ENCODE results near the gene PLPP4.

The PLPP4 gene

DNA sequence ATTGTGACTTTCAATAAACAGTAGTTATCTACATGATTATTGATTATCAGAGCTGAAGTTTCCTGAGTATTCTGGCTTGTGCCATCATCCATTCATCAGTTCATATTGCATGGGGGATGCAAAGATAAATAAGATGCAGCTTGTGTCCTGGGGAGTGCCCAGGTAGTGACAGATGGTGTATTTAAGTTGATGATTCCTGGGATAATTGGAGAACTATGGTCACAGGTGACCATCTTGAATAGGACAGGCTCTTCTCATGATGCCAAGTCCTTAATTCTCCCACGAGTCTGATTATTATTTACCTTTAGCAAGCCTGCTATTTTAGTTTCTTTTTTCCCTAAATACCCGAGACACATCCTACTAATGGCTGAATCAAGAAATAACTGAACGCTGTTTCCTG is 64.9 kb downstream of the PLPP4 start:
- TF ChIP-seq, protein P1, sequence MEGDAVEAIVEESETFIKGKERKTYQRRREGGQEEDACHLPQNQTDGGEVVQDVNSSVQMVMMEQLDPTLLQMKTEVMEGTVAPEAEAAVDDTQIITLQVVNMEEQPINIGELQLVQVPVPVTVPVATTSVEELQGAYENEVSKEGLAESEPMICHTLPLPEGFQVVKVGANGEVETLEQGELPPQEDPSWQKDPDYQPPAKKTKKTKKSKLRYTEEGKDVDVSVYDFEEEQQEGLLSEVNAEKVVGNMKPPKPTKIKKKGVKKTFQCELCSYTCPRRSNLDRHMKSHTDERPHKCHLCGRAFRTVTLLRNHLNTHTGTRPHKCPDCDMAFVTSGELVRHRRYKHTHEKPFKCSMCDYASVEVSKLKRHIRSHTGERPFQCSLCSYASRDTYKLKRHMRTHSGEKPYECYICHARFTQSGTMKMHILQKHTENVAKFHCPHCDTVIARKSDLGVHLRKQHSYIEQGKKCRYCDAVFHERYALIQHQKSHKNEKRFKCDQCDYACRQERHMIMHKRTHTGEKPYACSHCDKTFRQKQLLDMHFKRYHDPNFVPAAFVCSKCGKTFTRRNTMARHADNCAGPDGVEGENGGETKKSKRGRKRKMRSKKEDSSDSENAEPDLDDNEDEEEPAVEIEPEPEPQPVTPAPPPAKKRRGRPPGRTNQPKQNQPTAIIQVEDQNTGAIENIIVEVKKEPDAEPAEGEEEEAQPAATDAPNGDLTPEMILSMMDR (IDR thresholded peaks at IDR 0.05; ENCODE audit: borderline replicate concordance, extremely low read depth, low read length, poor library complexity, severe bottlenecking), result no peak
- no peak for TF ChIP-seq EZH2 (IDR thresholded peaks at IDR 0.05; ENCODE audit: borderline replicate concordance, low read depth, low read length, severe bottlenecking)
- no peak for ATAC-seq (ENCODE audit: insufficient read depth, low read depth)
- no peaks in the 10 kb centered on the region for H3K9me3 ChIP-seq (ENCODE audit: insufficient read depth, low read length, severe bottlenecking)
- H3K79me2 ChIP-seq (ENCODE audit: insufficient read depth, low read length), result no peaks in the 10 kb centered on the region
- no peak overlapping the region for H3K4me2 ChIP-seq (ENCODE audit: insufficient read depth, low read length)
- H3K4me3 ChIP-seq (ENCODE audit: low read depth in 1 of 2, low read length in 2 of 2), result no peak overlapping the region
- H4K20me1 ChIP-seq (ENCODE audit: insufficient read depth, low read length), result no peaks in the 10 kb centered on the region
- H3K27me3 ChIP-seq (ENCODE audit: insufficient read depth, low read length, poor library complexity), result no peaks in the 10 kb centered on the region
- H3K27ac ChIP-seq (ENCODE audit: low read length), result no peak overlapping the region
- no peak overlapping the region for H2AFZ ChIP-seq (ENCODE audit: low read depth, low read length)
- H3K4me1 ChIP-seq (ENCODE audit: insufficient read depth, low read length), result no peaks in the 10 kb centered on the region
- no peak overlapping the region for H3K9ac ChIP-seq (ENCODE audit: low read depth, low read length)
- H3K36me3 ChIP-seq (ENCODE audit: insufficient read depth, low read length), result no peaks in the 10 kb centered on the region
- DNase-seq, result no peak

DNA sequence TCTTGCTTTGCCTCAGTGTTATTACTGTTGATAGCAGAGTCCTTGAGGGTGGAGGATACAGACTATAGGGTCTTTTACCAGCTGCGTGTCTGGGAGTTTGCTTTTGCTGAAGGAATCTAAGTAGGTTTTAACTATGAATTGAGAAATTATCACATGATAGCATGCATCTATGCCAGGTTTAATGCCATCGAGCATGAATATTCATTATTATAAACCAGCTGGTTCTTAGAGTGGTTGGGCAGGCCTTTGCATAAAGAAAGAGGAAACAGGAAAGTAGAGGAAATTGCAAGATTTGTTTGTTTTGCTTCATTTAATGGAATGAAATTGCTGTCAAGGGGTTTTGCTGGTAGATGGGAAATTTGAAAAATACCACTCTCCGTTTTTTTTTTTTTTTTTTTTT is 70.7 kb downstream of the PLPP4 start:
- Histone ChIP-seq H4K20me1 (ENCODE audit: insufficient read depth, low read length) (no peaks in the 10 kb centered on the region), H3K4me1 (ENCODE audit: insufficient read depth, low read length) (no peaks in the 10 kb centered on the region), H3K27ac (ENCODE audit: low read length) (no peak overlapping the region), H3K9me3 (ENCODE audit: insufficient read depth, low read length, severe bottlenecking) (no peaks in the 10 kb centered on the region), H3K79me2 (ENCODE audit: insufficient read depth, low read length) (no peaks in the 10 kb centered on the region), H3K9ac (ENCODE audit: low read depth, low read length) (no peak overlapping the region), H3K4me3 (ENCODE audit: low read depth in 1 of 2, low read length in 2 of 2) (no peak overlapping the region), H3K27me3 (ENCODE audit: insufficient read depth, low read length, poor library complexity) (no peaks in the 10 kb centered on the region), H2AFZ (ENCODE audit: low read depth, low read length) (no peak overlapping the region), H3K4me2 (ENCODE audit: insufficient read depth, low read length) (no peak overlapping the region), H3K36me3 (ENCODE audit: insufficient read depth, low read length) (no peaks in the 10 kb centered on the region)
- DNase-seq (no peak), ATAC-seq (ENCODE audit: insufficient read depth, low read depth) (no peak)
- TF ChIP-seq, protein P1 (IDR thresholded peaks at IDR 0.05; ENCODE audit: borderline replicate concordance, extremely low read depth, low read length, poor library complexity, severe bottlenecking), result no peak
- TF ChIP-seq EZH2 (IDR thresholded peaks at IDR 0.05; ENCODE audit: borderline replicate concordance, low read depth, low read length, severe bottlenecking), result no peak

DNA sequence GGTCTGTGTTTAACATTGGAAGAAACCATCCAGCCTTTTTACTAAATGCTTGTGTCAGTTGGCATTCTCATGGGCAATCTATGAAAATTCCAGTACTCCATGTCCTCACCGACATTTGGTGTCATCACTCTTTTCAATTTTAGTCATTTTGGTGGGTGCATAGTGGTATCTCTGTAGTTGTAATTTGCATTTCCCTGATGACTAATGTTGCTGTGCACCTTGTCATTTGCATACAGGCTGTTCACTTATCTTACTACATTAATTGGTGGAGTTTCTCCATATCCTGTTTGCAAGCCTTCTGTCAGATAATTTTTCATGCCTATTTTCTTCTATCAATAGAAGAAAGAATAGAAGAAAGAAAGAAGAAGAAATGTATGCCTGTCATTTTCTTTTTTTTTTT is 73.7 kb downstream of the PLPP4 start:
- TF ChIP-seq, protein P1 (IDR thresholded peaks at IDR 0.05; ENCODE audit: borderline replicate concordance, extremely low read depth, low read length, poor library complexity, severe bottlenecking), result no peak
- TF ChIP-seq EZH2 (IDR thresholded peaks at IDR 0.05; ENCODE audit: borderline replicate concordance, low read depth, low read length, severe bottlenecking), result no peak
- Histone ChIP-seq H3K9ac (ENCODE audit: low read depth, low read length) (no peak overlapping the region), H4K20me1 (ENCODE audit: insufficient read depth, low read length) (no peaks in the 10 kb centered on the region), H3K4me2 (ENCODE audit: insufficient read depth, low read length) (no peak overlapping the region), H3K79me2 (ENCODE audit: insufficient read depth, low read length) (no peaks in the 10 kb centered on the region), H3K27me3 (ENCODE audit: insufficient read depth, low read length, poor library complexity) (no peaks in the 10 kb centered on the region), H2AFZ (ENCODE audit: low read depth, low read length) (no peak overlapping the region), H3K27ac (ENCODE audit: low read length) (no peak overlapping the region), H3K4me3 (ENCODE audit: low read depth in 1 of 2, low read length in 2 of 2) (no peak overlapping the region), H3K4me1 (ENCODE audit: insufficient read depth, low read length) (no peaks in the 10 kb centered on the region), H3K9me3 (ENCODE audit: insufficient read depth, low read length, severe bottlenecking) (no peaks in the 10 kb centered on the region), H3K36me3 (ENCODE audit: insufficient read depth, low read length) (no peaks in the 10 kb centered on the region)
- ATAC-seq (ENCODE audit: insufficient read depth, low read depth), result no peak
- no peak for DNase-seq

DNA sequence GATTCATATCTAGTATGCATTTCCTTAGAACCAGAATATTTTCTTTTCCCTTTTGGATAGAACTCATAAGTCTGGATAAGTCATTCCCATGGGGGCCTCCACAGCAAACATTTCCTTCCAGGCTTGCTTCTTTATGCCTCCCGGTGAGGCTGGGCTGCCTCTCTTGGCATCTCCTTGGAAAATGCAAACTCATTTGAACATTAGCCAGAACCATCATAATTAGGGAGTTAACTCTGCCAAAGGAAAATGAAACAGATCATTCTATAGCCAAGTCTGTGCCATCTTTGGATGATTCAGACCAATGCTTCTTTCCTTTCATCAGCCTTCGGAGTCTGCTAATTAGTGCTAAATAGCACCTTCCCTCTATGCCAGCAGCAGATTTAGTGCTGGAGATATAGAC is 81.1 kb downstream of the PLPP4 start:
- DNase-seq, result no peak
- TF ChIP-seq, protein P1 (IDR thresholded peaks at IDR 0.05; ENCODE audit: borderline replicate concordance, extremely low read depth, low read length, poor library complexity, severe bottlenecking), result no peak
- no peak for TF ChIP-seq EZH2 (IDR thresholded peaks at IDR 0.05; ENCODE audit: borderline replicate concordance, low read depth, low read length, severe bottlenecking)

More for the DNA sequence above, 81.1 kb downstream of the PLPP4 start:
- H3K4me1 ChIP-seq (ENCODE audit: insufficient read depth, low read length), result no peaks in the 10 kb centered on the region
- H3K79me2 ChIP-seq (ENCODE audit: insufficient read depth, low read length), result no peaks in the 10 kb centered on the region
- H3K9ac ChIP-seq (ENCODE audit: low read depth, low read length), result no peak overlapping the region
- no peak overlapping the region for H3K4me2 ChIP-seq (ENCODE audit: insufficient read depth, low read length)
- H3K9me3 ChIP-seq (ENCODE audit: insufficient read depth, low read length, severe bottlenecking), result no peaks in the 10 kb centered on the region
- H2AFZ ChIP-seq (ENCODE audit: low read depth, low read length), result no peak overlapping the region
- H3K27me3 ChIP-seq (ENCODE audit: insufficient read depth, low read length, poor library complexity), result no peaks in the 10 kb centered on the region
- H3K4me3 ChIP-seq (ENCODE audit: low read depth in 1 of 2, low read length in 2 of 2), result no peak overlapping the region
- no peak for ATAC-seq (ENCODE audit: insufficient read depth, low read depth)
- no peaks in the 10 kb centered on the region; the same call in 1 of the 2 replicates for H4K20me1 ChIP-seq (ENCODE audit: insufficient read depth, low read length)
- no peak overlapping the region for H3K27ac ChIP-seq (ENCODE audit: low read length)
- H3K36me3 ChIP-seq (ENCODE audit: insufficient read depth, low read length), result no peaks in the 10 kb centered on the region

All from DND-41 (cell line).